ENCODE data around the gene ATOSA.

GRCh38 chr15:52714968-52715367 lies 35.8 kb upstream of the ATOSA start:
- TF ChIP-seq, protein P1, sequence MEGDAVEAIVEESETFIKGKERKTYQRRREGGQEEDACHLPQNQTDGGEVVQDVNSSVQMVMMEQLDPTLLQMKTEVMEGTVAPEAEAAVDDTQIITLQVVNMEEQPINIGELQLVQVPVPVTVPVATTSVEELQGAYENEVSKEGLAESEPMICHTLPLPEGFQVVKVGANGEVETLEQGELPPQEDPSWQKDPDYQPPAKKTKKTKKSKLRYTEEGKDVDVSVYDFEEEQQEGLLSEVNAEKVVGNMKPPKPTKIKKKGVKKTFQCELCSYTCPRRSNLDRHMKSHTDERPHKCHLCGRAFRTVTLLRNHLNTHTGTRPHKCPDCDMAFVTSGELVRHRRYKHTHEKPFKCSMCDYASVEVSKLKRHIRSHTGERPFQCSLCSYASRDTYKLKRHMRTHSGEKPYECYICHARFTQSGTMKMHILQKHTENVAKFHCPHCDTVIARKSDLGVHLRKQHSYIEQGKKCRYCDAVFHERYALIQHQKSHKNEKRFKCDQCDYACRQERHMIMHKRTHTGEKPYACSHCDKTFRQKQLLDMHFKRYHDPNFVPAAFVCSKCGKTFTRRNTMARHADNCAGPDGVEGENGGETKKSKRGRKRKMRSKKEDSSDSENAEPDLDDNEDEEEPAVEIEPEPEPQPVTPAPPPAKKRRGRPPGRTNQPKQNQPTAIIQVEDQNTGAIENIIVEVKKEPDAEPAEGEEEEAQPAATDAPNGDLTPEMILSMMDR (conservative IDR thresholded peaks at IDR 0.05 in 1 of 2, IDR thresholded peaks at IDR 0.05 in 1 of 2; ENCODE audit: extremely low read depth in 1 of 2, insufficient read depth in 1 of 2, low read depth in 1 of 2, low read length in 2 of 2), result no peak
- TF ChIP-seq EZH2 (IDR thresholded peaks at IDR 0.05; ENCODE audit: borderline replicate concordance, low read length), result no peak

All from mammary epithelial cell (primary cell).